ENCODE data around the gene ELFN1. TPM values are rescaled to one million over a fixed set of nuclear protein-coding genes. Genes with fewer than 3 reads are reported as not detected.

Gene ELFN1
- total and polyA plus RNA-seq, 7 experiments from 2014 or later, result 0.19 TPM; not detected in 6

DNA sequence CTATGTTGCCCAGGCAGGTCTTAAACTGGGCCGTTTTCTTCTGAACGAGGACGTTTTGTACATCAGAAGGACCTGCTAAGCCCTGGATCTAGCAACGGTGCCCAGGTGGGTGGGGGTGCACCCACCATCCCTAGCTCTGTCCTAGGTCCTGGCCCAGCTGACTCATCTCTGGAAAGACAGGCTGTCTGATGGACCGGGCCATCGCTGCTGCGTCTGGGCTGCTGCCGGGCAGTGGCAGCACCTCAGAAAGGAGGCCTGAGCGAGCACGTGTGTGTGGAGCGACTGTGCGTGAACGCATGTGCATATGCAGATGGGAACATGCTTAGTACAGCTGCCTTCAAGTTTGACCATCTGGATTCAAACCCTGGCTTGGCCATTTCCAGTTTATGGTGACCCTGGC lies 7.3 kb upstream of the ELFN1 start:
- no peaks in the 10 kb centered on the region for H3K27me3 ChIP-seq (ENCODE audit: control insufficient read depth in 2 of 2, insufficient read depth in 2 of 2, low read length in 2 of 2)
- POLR2A ChIA-PET, result no interaction called here
- H3K36me3 ChIP-seq (ENCODE audit: control insufficient read depth in 2 of 3, insufficient read depth in 3 of 3, low read length in 3 of 3), result no peaks in the 10 kb centered on the region
- H3K4me1 ChIP-seq (ENCODE audit: control insufficient read depth in 2 of 2, insufficient read depth in 2 of 2, low read length in 2 of 2), result no peaks in the 10 kb centered on the region
- no peak overlapping the region for H3K4me3 ChIP-seq (ENCODE audit: low read length)
- H3K9me3 ChIP-seq (ENCODE audit: control insufficient read depth in 2 of 3, low read length in 3 of 3), result no peaks in the 10 kb centered on the region
- CTCF ChIA-PET, result no interaction called here
- no peak overlapping the region for H3K27ac ChIP-seq (ENCODE audit: low read depth, low read length)
- DNase-seq (no peak), ATAC-seq (no peak)
- H3K4me1 Mint-ChIP-seq, result peaks cover 0 to 7% (median 0%) of the 10 kb centered on the region in 7 donors
- peak overlapping the region in 1 of 9 donors; percentile 51 for H3K27ac Mint-ChIP-seq
- no peaks in the 10 kb centered on the region for H3K36me3 Mint-ChIP-seq
- intact Hi-C loops (cut with micrococcal nuclease), result loop anchor here (10.0 kb wide), 3 partner anchors 92 to 442 kb away; no protein-coding TSS in a partner anchor
- peaks cover 0 to 3% (median 0%) of the 10 kb centered on the region in 11 donors for H3K9me3 Mint-ChIP-seq
- peak overlapping the region in 2 of 10 donors; percentile 3 to 45 for H3K4me3 Mint-ChIP-seq
- peaks cover 29 to 49% (median 37%) of the 10 kb centered on the region in 5 donors for H3K27me3 Mint-ChIP-seq

DNA sequence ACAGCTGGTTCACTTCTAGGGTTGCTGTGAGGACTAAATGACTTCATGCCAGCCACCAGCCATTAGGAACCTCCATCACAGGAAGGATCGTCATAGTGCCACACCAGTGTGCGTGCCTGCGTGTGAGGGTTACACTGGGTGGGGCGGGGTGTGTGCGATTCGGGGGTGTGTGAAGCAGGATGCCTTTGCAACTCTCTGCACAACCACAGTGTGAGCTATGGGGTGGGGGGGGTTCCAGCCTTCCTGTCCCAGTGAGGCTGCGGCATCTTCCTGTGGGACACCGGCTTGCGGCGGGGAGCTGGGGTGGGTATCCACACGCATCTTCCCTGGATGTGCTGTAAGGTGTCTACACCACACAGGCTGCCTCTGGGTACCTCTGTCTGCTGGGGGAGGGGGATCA lies 6.9 kb upstream of the ELFN1 start:
- ATAC-seq, result peak; percentile 44
- Mint-ChIP-seq H3K4me1 (peaks cover 0 to 7% (median 2%) of the 10 kb centered on the region in 7 donors), H3K27ac (peak overlapping the region in 1 of 9 donors; percentile 26), H3K9me3 (peaks cover 0 to 1% (median 0%) of the 10 kb centered on the region in 11 donors), H3K36me3 (no peaks in the 10 kb centered on the region), H3K4me3 (peak overlapping the region; percentile 3 to 90 (median 42)), H3K27me3 (peaks cover 28 to 46% (median 36%) of the 10 kb centered on the region in 5 donors)
- intact Hi-C loops (cut with micrococcal nuclease), result loop anchor here (10.0 kb wide), 3 partner anchors 92 to 442 kb away; no protein-coding TSS in a partner anchor
- Histone ChIP-seq H3K36me3 (ENCODE audit: control insufficient read depth in 2 of 3, insufficient read depth in 3 of 3, low read length in 3 of 3) (no peaks in the 10 kb centered on the region), H3K27ac (ENCODE audit: low read depth, low read length) (no peak overlapping the region), H3K9me3 (ENCODE audit: control insufficient read depth in 2 of 3, low read length in 3 of 3) (no peaks in the 10 kb centered on the region), H3K27me3 (ENCODE audit: control insufficient read depth in 2 of 2, insufficient read depth in 2 of 2, low read length in 2 of 2) (peaks cover 0 to 3% of the 10 kb centered on the region in 2 donors), H3K4me3 (ENCODE audit: low read length) (no peak overlapping the region), H3K4me1 (ENCODE audit: control insufficient read depth in 2 of 2, insufficient read depth in 2 of 2, low read length in 2 of 2) (no peaks in the 10 kb centered on the region)
- POLR2A ChIA-PET, result no interaction called here
- peak in 1 of 9 donors; percentile 16 for DNase-seq
- CTCF ChIA-PET, result no interaction called here

DNA sequence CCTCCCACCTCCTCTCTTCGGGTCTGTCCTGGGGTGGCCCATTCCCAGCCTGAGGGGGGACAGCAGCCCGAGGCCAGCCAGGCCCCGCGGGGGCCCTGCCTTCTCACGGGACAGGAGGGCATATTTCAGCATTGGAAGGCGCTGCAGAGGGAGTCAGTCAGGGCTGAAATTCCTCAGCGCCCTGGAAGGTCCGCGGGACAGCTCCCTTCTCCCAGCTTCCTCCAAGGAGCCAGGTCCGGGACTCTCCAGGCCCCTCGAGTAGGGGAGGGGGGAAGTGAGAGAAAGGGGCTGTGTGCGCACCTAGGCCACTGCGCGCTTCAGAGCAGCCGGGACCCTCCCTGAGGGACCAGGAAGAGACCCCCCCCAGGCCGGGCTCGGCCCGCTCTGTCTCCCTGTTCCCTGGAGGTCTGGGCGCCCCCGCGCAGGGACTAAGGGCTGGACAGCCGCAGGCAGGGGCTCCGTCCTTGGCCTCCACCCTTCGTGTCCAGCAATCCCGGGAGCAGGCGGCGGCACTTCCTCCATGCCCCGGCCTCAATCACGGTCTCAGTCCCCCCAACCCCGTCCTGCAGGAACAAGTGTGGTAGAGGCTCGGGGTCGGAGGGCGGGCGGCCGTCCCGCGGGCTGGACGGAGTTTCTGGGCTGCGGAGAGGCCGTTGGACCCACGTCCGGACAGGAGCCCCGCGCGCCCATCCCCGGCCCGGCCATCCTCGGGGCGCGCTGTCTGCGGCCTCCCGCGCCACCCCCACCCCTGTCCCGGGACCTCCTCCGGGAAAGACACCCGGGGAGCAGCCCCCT lies 6.0 kb upstream of the ELFN1 start:
- no peaks in the 10 kb centered on the region for H3K9me3 ChIP-seq (ENCODE audit: control insufficient read depth in 2 of 3, low read length in 3 of 3)
- H3K36me3 ChIP-seq (ENCODE audit: control insufficient read depth in 2 of 3, insufficient read depth in 3 of 3, low read length in 3 of 3), result no peaks in the 10 kb centered on the region
- ATAC-seq, result no peak
- CTCF ChIA-PET, result no interaction called here
- Mint-ChIP-seq H3K36me3 (no peaks in the 10 kb centered on the region), H3K4me1 (peaks cover 3 to 11% (median 7%) of the 10 kb centered on the region in 7 donors), H3K9me3 (no peaks in the 10 kb centered on the region), H3K27me3 (peaks cover 33 to 51% (median 35%) of the 10 kb centered on the region in 5 donors), H3K27ac (no peak overlapping the region), H3K4me3 (peak overlapping the region in 5 of 10 donors; percentile 17 to 90 (median 43))
- no peak for DNase-seq
- no peak overlapping the region for H3K27ac ChIP-seq (ENCODE audit: low read depth, low read length)
- H3K4me3 ChIP-seq (ENCODE audit: low read length), result no peak overlapping the region
- POLR2A ChIA-PET, result no interaction called here
- no peaks in the 10 kb centered on the region for H3K4me1 ChIP-seq (ENCODE audit: control insufficient read depth in 2 of 2, insufficient read depth in 2 of 2, low read length in 2 of 2)
- intact Hi-C loops (cut with micrococcal nuclease), result loop anchor here (2.0 to 10.0 kb wide), 6 partner anchors 91 to 685 kb away; no protein-coding TSS in a partner anchor
- peaks cover 0 to 10% of the 10 kb centered on the region in 2 donors for H3K27me3 ChIP-seq (ENCODE audit: control insufficient read depth in 2 of 2, insufficient read depth in 2 of 2, low read length in 2 of 2)

DNA sequence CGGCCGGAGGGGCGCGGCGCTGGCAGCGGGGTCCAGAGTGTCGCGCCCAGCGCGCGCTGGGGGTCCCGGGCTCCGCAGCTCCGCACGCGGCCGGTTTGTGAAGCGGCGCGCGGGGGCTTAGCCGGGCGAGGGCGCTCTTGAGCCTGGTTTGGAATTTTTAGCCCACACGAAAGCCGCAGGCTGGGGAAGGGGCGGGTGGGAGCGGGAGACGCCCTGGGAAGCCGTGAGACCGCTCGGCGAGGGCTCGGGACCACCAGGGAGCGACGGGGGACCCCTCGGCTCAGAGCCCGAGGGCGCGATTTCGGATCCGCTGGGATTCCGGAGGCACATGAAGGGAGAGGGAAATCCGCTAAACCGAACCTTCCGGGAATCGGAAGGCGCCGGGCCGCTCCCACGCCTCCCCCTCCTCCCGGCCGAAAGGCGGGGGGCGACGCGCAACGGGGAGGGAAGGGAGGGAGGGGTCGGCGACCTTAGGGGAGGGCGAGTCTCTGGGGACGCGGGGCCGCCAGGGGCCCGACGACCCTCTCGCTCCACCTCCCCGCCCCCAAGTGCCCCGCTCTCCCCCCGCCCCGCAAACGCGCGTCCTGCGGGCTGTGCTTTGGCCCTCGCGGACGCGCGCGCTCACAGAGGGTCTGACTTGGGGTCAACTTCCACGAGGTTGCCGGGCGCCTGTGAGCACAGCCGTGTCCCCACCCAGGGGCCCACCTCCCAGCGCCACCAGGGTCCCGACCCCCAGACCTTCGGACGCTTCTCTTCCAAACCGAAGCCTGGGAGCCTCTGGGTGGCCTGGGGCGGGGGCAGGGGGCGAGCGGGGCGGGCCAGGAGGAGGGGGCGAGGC lies 5.1 kb upstream of the ELFN1 start:
- intact Hi-C loops (cut with micrococcal nuclease), result loop anchor here (2.0 to 10.0 kb wide), 6 partner anchors 90 to 684 kb away; no protein-coding TSS in a partner anchor
- CTCF ChIA-PET, result no interaction called here
- no peaks in the 10 kb centered on the region for H3K36me3 Mint-ChIP-seq
- ATAC-seq, result peak; percentile 48
- Histone ChIP-seq H3K4me3 (ENCODE audit: low read length) (peak overlapping the region; percentile 17), H3K4me1 (ENCODE audit: control insufficient read depth in 2 of 2, insufficient read depth in 2 of 2, low read length in 2 of 2) (no peaks in the 10 kb centered on the region), H3K27ac (ENCODE audit: low read depth, low read length) (no peak overlapping the region), H3K27me3 (ENCODE audit: control insufficient read depth in 2 of 2, insufficient read depth in 2 of 2, low read length in 2 of 2) (peaks cover 0 to 10% of the 10 kb centered on the region in 2 donors), H3K36me3 (ENCODE audit: control insufficient read depth in 2 of 3, insufficient read depth in 3 of 3, low read length in 3 of 3) (no peaks in the 10 kb centered on the region), H3K9me3 (ENCODE audit: control insufficient read depth in 2 of 3, low read length in 3 of 3) (no peaks in the 10 kb centered on the region)
- peaks cover 5 to 14% (median 7%) of the 10 kb centered on the region in 7 donors for H3K4me1 Mint-ChIP-seq
- POLR2A ChIA-PET, result no interaction called here
- H3K27ac Mint-ChIP-seq, result no peak overlapping the region
- DNase-seq, result peak in 7 of 9 donors; percentile 14 to 56 (median 50)
- no peaks in the 10 kb centered on the region for H3K9me3 Mint-ChIP-seq
- H3K27me3 Mint-ChIP-seq, result peaks cover 34 to 50% (median 38%) of the 10 kb centered on the region in 5 donors
- H3K4me3 Mint-ChIP-seq, result peak overlapping the region in 4 of 10 donors; percentile 10 to 90 (median 40)

DNA sequence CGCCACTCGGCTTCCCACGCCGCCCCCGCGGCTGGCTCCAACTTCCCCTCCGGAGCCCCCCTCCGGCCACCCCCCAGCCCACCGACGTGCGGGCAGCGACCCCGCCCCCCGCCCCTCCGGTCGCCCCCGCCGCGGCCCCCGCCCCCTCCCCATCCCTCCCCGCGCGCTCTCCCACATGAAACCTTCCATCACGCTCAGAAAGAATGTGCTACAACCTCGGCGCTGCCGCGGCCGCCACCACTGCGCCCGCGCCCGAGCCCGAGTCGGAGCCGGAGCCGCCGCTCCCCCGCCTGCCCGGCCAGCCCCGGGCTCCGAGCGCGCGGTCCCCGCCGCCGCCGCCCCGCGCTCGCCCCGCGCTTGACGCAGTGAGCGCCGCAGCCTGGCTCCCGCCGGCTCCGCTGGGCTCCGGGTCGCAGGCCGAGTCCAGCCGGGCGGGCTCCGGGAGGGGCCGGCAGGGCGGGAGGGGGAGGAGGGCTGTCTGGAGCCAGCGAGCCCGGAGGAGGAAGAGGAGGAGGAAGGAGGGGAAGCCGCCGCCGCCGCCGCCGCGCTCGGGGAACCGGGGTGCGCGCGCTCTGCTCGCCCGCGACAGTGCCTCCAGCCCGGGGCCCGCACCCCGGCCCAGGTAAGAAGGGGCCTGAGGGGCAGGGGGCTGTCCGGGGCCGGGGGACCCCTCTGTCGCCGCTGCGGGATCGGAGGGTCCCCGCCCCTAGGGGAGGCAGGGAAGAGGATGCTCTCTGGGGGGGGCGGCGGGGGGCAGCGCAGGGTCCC lies 4.3 kb upstream of the ELFN1 start:
- no peak for ATAC-seq
- Mint-ChIP-seq H3K27me3 (peaks cover 32 to 44% (median 35%) of the 10 kb centered on the region in 5 donors), H3K9me3 (no peaks in the 10 kb centered on the region), H3K27ac (no peak overlapping the region), H3K36me3 (no peaks in the 10 kb centered on the region), H3K4me3 (peak overlapping the region in 1 of 10 donors; percentile 90), H3K4me1 (peaks cover 5 to 14% (median 7%) of the 10 kb centered on the region in 7 donors)
- peak in 2 of 9 donors; percentile 23 for DNase-seq
- Histone ChIP-seq H3K27ac (ENCODE audit: low read depth, low read length) (no peak overlapping the region), H3K4me3 (ENCODE audit: low read length) (no peak overlapping the region), H3K9me3 (ENCODE audit: control insufficient read depth in 2 of 3, low read length in 3 of 3) (no peaks in the 10 kb centered on the region), H3K4me1 (ENCODE audit: control insufficient read depth in 2 of 2, insufficient read depth in 2 of 2, low read length in 2 of 2) (no peaks in the 10 kb centered on the region), H3K36me3 (ENCODE audit: control insufficient read depth in 2 of 3, insufficient read depth in 3 of 3, low read length in 3 of 3) (no peaks in the 10 kb centered on the region), H3K27me3 (ENCODE audit: control insufficient read depth in 2 of 2, insufficient read depth in 2 of 2, low read length in 2 of 2) (peaks cover 0 to 10% of the 10 kb centered on the region in 2 donors)
- CTCF ChIA-PET, result no interaction called here
- intact Hi-C loops (cut with micrococcal nuclease), result loop anchor here (2.0 to 10.0 kb wide), 6 partner anchors 89 to 683 kb away; no protein-coding TSS in a partner anchor
- POLR2A ChIA-PET, result no interaction called here

DNA sequence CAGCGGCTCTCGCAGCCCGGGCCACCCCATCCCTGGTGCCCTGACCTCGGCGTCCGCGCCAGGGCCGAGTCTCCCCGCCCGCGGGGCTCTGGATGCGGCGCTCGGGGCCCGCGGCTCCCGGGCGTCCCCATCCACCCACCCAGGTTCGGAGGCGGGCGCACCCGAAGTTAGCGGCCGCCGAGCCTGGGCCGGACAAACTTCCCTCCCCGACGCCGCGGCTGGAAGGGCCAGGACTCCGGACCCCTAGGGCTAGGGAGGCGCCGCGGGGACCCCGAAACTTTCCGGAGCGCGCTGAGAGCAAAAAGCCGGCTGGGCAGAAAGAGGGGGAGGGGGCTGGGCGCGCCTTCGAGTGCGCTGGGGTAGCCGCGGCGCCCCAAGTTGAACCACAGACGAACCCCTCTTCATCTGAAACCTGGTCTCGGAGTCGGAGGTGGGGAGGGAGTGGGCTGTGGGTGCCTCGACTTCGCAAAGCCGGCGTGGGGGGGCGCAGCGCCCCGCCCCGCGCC lies 3.7 kb upstream of the ELFN1 start:
- peaks cover 0 to 10% of the 10 kb centered on the region in 2 donors for H3K27me3 ChIP-seq (ENCODE audit: control insufficient read depth in 2 of 2, insufficient read depth in 2 of 2, low read length in 2 of 2)
- no peaks in the 10 kb centered on the region for H3K36me3 ChIP-seq (ENCODE audit: control insufficient read depth in 2 of 3, insufficient read depth in 3 of 3, low read length in 3 of 3)
- H3K27ac ChIP-seq (ENCODE audit: low read depth, low read length), result no peak overlapping the region
- peaks cover 35 to 48% (median 36%) of the 10 kb centered on the region in 5 donors for H3K27me3 Mint-ChIP-seq
- ChIA-PET CTCF (no interaction called here), POLR2A (no interaction called here)
- H3K4me1 ChIP-seq (ENCODE audit: control insufficient read depth in 2 of 2, insufficient read depth in 2 of 2, low read length in 2 of 2), result no peaks in the 10 kb centered on the region
- DNase-seq, result no peak
- H3K36me3 Mint-ChIP-seq, result no peaks in the 10 kb centered on the region
- no peaks in the 10 kb centered on the region for H3K9me3 ChIP-seq (ENCODE audit: control insufficient read depth in 2 of 3, low read length in 3 of 3)
- H3K4me3 Mint-ChIP-seq, result peak overlapping the region in 5 of 10 donors; percentile 16 to 90 (median 32)
- no peaks in the 10 kb centered on the region for H3K9me3 Mint-ChIP-seq
- intact Hi-C loops (cut with micrococcal nuclease), result loop anchor here (10.0 kb wide), 3 partner anchors 88 to 438 kb away; no protein-coding TSS in a partner anchor
- no peak overlapping the region for H3K4me3 ChIP-seq (ENCODE audit: low read length)
- ATAC-seq, result no peak
- peaks cover 5 to 14% (median 7%) of the 10 kb centered on the region in 7 donors for H3K4me1 Mint-ChIP-seq
- no peak overlapping the region for H3K27ac Mint-ChIP-seq

Measured in naive thymus-derived CD4-positive, alpha-beta T cell (primary cell).